H9 (cell line): ENCODE data around the gene SPTBN4. TPM values are rescaled to one million over a fixed set of nuclear protein-coding genes. Genes with fewer than 3 reads are reported as not detected.

ENCODE experiments used
- DNase-seq: peaks from one replicate; pipeline ENCODE4 v3.0.0-alpha.2; 2017
- H2AFZ ChIP-seq: one replicate; pipeline ENCODE4 v1.6.1; 2013; ENCODE audit warnings: mild to moderate bottlenecking, low read length, control low read depth, moderate library complexity
- H2AK5ac ChIP-seq: 2 replicates; pipeline ENCODE4 v1.6.1; 2013; ENCODE audit warnings: low read length, control low read depth, mixed read lengths; ENCODE audit not compliant: insufficient read length
- H2BK120ac ChIP-seq: one replicate; pipeline ENCODE4 v1.6.1; 2013; ENCODE audit warnings: low read depth, mild to moderate bottlenecking, low read length, control low read depth, inconsistent platforms; ENCODE audit not compliant: poor library complexity, severe bottlenecking
- H2BK12ac ChIP-seq: 2 replicates; pipeline ENCODE4 v1.6.1; 2013; ENCODE audit warnings: low read length, control low read depth, mixed read lengths, low read depth; ENCODE audit not compliant: insufficient read length
- H2BK15ac ChIP-seq: 2 replicates; pipeline ENCODE4 v1.6.1; 2013; ENCODE audit warnings: low read depth, low read length, control low read depth
- H2BK20ac ChIP-seq: one replicate; pipeline ENCODE4 v1.6.1; 2013; ENCODE audit warnings: low read depth, mild to moderate bottlenecking, low read length, control low read depth, inconsistent platforms; ENCODE audit not compliant: poor library complexity, severe bottlenecking
- H2BK5ac ChIP-seq: 2 replicates; pipeline ENCODE4 v1.6.1; 2013; ENCODE audit warnings: low read length, control low read depth, mixed read lengths; ENCODE audit not compliant: insufficient read length
- H3K14ac ChIP-seq: 2 replicates; pipeline ENCODE4 v1.6.1; 2013; ENCODE audit warnings: low read length, control low read depth; ENCODE audit not compliant: insufficient read depth
- H3K18ac ChIP-seq: 2 replicates; pipeline ENCODE4 v1.6.1; 2013; ENCODE audit warnings: low read depth, mild to moderate bottlenecking, mixed read lengths, low read length, control low read depth; ENCODE audit not compliant: insufficient read length
- H3K23ac ChIP-seq: 2 replicates; pipeline ENCODE4 v1.6.1; 2013; ENCODE audit warnings: low read length, control low read depth, mixed read lengths, low read depth; ENCODE audit not compliant: insufficient read length
- H3K23me2 ChIP-seq: 2 replicates; pipeline ENCODE4 v1.6.1; 2013; ENCODE audit warnings: low read depth, mild to moderate bottlenecking, mixed read lengths, low read length, control low read depth; ENCODE audit not compliant: insufficient read length, poor library complexity, severe bottlenecking
- H3K27ac ChIP-seq: 2 replicates; pipeline ENCODE4 v1.5.1; 2013; ENCODE audit warnings: low read length, control low read depth, mixed read lengths, low read depth; ENCODE audit not compliant: insufficient read length
- H3K27me3 ChIP-seq: 2 replicates; pipeline ENCODE4 v1.6.1; 2013; ENCODE audit warnings: low read length, control low read depth, inconsistent platforms; ENCODE audit not compliant: insufficient read depth
- H3K4ac ChIP-seq: 2 replicates; pipeline ENCODE4 v1.6.1; 2013; ENCODE audit warnings: low read depth, mild to moderate bottlenecking, control low read depth, inconsistent platforms, low read length, moderate library complexity
- H3K4me1 ChIP-seq: 2 replicates; pipeline ENCODE4 v1.6.1; 2013; ENCODE audit warnings: low read length, control low read depth, inconsistent platforms; ENCODE audit not compliant: insufficient read depth
- H3K4me2 ChIP-seq: 2 replicates; pipeline ENCODE4 v1.6.1; 2013; ENCODE audit warnings: low read length, control low read depth, mixed read lengths; ENCODE audit not compliant: insufficient read length, insufficient read depth
- H3K56ac ChIP-seq: 2 replicates; pipeline ENCODE4 v1.6.1; 2013; ENCODE audit warnings: low read depth, mild to moderate bottlenecking, mixed read lengths, low read length, control low read depth; ENCODE audit not compliant: insufficient read length
- H3K79me1 ChIP-seq: 2 replicates; pipeline ENCODE4 v1.6.1; 2013; ENCODE audit warnings: low read depth, mild to moderate bottlenecking, moderate library complexity, low read length, control low read depth, inconsistent platforms; ENCODE audit not compliant: insufficient read depth, poor library complexity, severe bottlenecking
- H3K79me2 ChIP-seq: 2 replicates; pipeline ENCODE4 v1.6.1; 2013; ENCODE audit warnings: low read length, control low read depth, inconsistent platforms; ENCODE audit not compliant: insufficient read depth
- H3K9ac ChIP-seq: 2 replicates; pipeline ENCODE4 v1.6.1; 2013; ENCODE audit warnings: low read length, control low read depth, mixed read lengths; ENCODE audit not compliant: insufficient read length; ENCODE audit errors: extremely low read depth
- H3K9me3 ChIP-seq: one replicate; pipeline ENCODE4 v1.6.1; 2013; ENCODE audit warnings: low read depth, low read length, inconsistent platforms; ENCODE audit not compliant: control insufficient read depth
- H3T11ph ChIP-seq: one replicate; pipeline ENCODE4 v1.6.1; 2013; ENCODE audit warnings: mild to moderate bottlenecking, low read length, control low read depth, inconsistent platforms
- H4K20me1 ChIP-seq: one replicate; pipeline ENCODE4 v1.6.1; 2013; ENCODE audit not compliant: control insufficient read depth, insufficient read length, insufficient read depth
- H4K5ac ChIP-seq: 2 replicates; pipeline ENCODE4 v1.6.1; 2013; ENCODE audit warnings: low read depth, mild to moderate bottlenecking, mixed read lengths, low read length, control low read depth; ENCODE audit not compliant: insufficient read length
- H4K8ac ChIP-seq: replicated peaks from 2 replicates; pipeline ENCODE4 v1.6.1; 2013; ENCODE audit warnings: low read length, control low read depth, mixed read lengths, low read depth; ENCODE audit not compliant: insufficient read length
- H4K91ac ChIP-seq: 2 replicates; pipeline ENCODE4 v1.6.1; 2013; ENCODE audit warnings: low read depth, mild to moderate bottlenecking, moderate library complexity, mixed read lengths, low read length, control low read depth; ENCODE audit not compliant: insufficient read length
- H3K27ac Mint-ChIP-seq, 3 experiments: 2 replicates in 2 of 3; 3 replicates in 1 of 3; pipeline ENCODE4 v1.8.0; 2020 to 2021; ENCODE audit warnings: mixed read lengths in 3 of 3, mild to moderate bottlenecking in 1 of 3, moderate library complexity in 1 of 3
- H3K27me3 Mint-ChIP-seq: 2 replicates; pipeline ENCODE4 v1.8.0; 2021; ENCODE audit warnings: low read depth, mild to moderate bottlenecking, moderate library complexity, mixed read lengths
- H3K36me3 Mint-ChIP-seq, 3 experiments: 2 replicates in 2 of 3; 3 replicates in 1 of 3; pipeline ENCODE4 v1.8.0; 2020 to 2021; ENCODE audit warnings: low read depth in 3 of 3, mixed read lengths in 3 of 3; ENCODE audit not compliant: insufficient read depth in 1 of 3
- H3K4me1 Mint-ChIP-seq, 2 experiments: 2 replicates each; pipeline ENCODE4 v1.8.0; 2020; ENCODE audit warnings: mixed read lengths in 2 of 2
- H3K4me3 Mint-ChIP-seq, 2 experiments: 2 replicates in 1 of 2; 3 replicates in 1 of 2; pipeline ENCODE4 v1.8.0; 2020 to 2021; ENCODE audit warnings: mild to moderate bottlenecking in 2 of 2, mixed read lengths in 2 of 2, moderate library complexity in 1 of 2
- H3K9me3 Mint-ChIP-seq, 2 experiments: 2 replicates in 1 of 2; 3 replicates in 1 of 2; pipeline ENCODE4 v1.8.0; 2020; ENCODE audit warnings: mild to moderate bottlenecking in 2 of 2, mixed read lengths in 2 of 2, moderate library complexity in 1 of 2
- CTCF ChIP-seq: fragments of 200-600 bp; sonication (generic); conservative IDR thresholded peaks from 3 replicates; pipeline ENCODE4 v1.8.0; 2021; ENCODE audit warnings: antibody characterized with exemption, mild to moderate bottlenecking
- WGBS: extraction: QIAGEN DNeasy Blood & Tissue Kit; methylation state at CpG from one replicate; pipeline ENCODE4 v1.1.7; 2013; ENCODE audit warnings: missing lambda C conversion rate, low lambda C conversion rate, mixed read lengths; ENCODE audit not compliant: insufficient read length; ENCODE audit errors: extremely low coverage; 5-methylcytosine and 5-hydroxymethylcytosine counted together
- total RNA-seq: library from RNA; stranded (reverse); gene quantifications from 2 replicates; pipeline ENCODE4 v1.2.1, GENCODE V29; 2021

SPTBN4 gene
- total RNA-seq, 1 experiment from 2014 or later, result 2.9 TPM

- no peak overlapping the region for H2BK5ac ChIP-seq
- no peaks in the 10 kb centered on the region for H3K79me2 ChIP-seq
- H3K4me3 Mint-ChIP-seq, result peak overlapping the region; percentile 60 to 78
- H3K23me2 ChIP-seq, result peaks cover 17% of the 10 kb centered on the region
- peaks cover 36 to 67% of the 10 kb centered on the region in 2 experiments for H3K4me1 Mint-ChIP-seq
- H3K9me3 ChIP-seq, result no peaks in the 10 kb centered on the region
- peaks cover 0 to 5% (median 3%) of the 10 kb centered on the region in 3 experiments; a peak in 5 of 7 replicates for H3K36me3 Mint-ChIP-seq
- TF ChIP-seq CTCF, result no peak
- no peak overlapping the region for H2AFZ ChIP-seq
- H2BK15ac ChIP-seq, result no peak overlapping the region
- no peak overlapping the region for H4K8ac ChIP-seq
- H3K9ac ChIP-seq, result no peak overlapping the region
- no peaks in the 10 kb centered on the region for H3K79me1 ChIP-seq
- no peak for DNase-seq
- no peak overlapping the region for H3K4ac ChIP-seq
- H2BK12ac ChIP-seq, result no peak overlapping the region
- H4K20me1 ChIP-seq, result no peaks in the 10 kb centered on the region
- peak overlapping the region; percentile 49 for H3K4me2 ChIP-seq
- no peak overlapping the region for H2AK5ac ChIP-seq
- no peak overlapping the region for H3K56ac ChIP-seq
- H3K18ac ChIP-seq, result no peak overlapping the region
- WGBS, result no CpG with 5 or more reads among the region's 2 CpGs
- H4K5ac ChIP-seq, result no peak overlapping the region
- peaks cover 61% of the 10 kb centered on the region for H3K27me3 Mint-ChIP-seq
- no peak overlapping the region for H2BK120ac ChIP-seq
- H3K27ac Mint-ChIP-seq, result peak overlapping the region in 1 of 3 experiments; percentile 85; a peak in 2 of 7 replicates
- H3K4me1 ChIP-seq, result peaks cover 4% of the 10 kb centered on the region
- no peak overlapping the region for H4K91ac ChIP-seq
- no peak overlapping the region for H3T11ph ChIP-seq
- H3K23ac ChIP-seq, result no peak overlapping the region
- peaks cover 10% of the 10 kb centered on the region; the same call in 1 of the 2 replicates for H3K27me3 ChIP-seq
- no peak overlapping the region for H3K14ac ChIP-seq
- H3K27ac ChIP-seq, result no peak overlapping the region
- H3K9me3 Mint-ChIP-seq, result no peaks in the 10 kb centered on the region; a peak in 1 of 5 replicates
- H2BK20ac ChIP-seq, result no peak overlapping the region
Observed at GRCh38 chr19:40603071-40603388, 136.2 kb downstream of the SPTBN4 start.
